Measurements from ENCODE around the gene METTL21A. TPM values are rescaled to one million over a fixed set of nuclear protein-coding genes. Genes with fewer than 3 reads are reported as not detected.

METTL21A gene
- total RNA-seq, 1 experiment from 2014 or later = 13.6 TPM

GRCh38 chr2:207606829-207607228, 18.4 kb downstream of the METTL21A start:
- intact Hi-C loops (cut with micrococcal nuclease; ENCODE audit: unreplicated experiment) = loop anchor here (5.0 kb wide), 1 partner anchor 45 kb away; no protein-coding TSS in a partner anchor
- H3K9me3 ChIP-seq (ENCODE audit: insufficient read depth, low read depth) = no peaks in the 10 kb centered on the region; the same call in 1 of the 2 replicates
- POLR2A ChIA-PET (ENCODE audit: unreplicated experiment) = no interaction called here
- no peaks in the 10 kb centered on the region for H3K79me2 ChIP-seq (ENCODE audit: low read depth)
- no peaks in the 10 kb centered on the region for H3K27me3 ChIP-seq (ENCODE audit: insufficient read depth, low read depth)
- no peak overlapping the region for H3K27ac ChIP-seq
- H3F3A ChIP-seq (ENCODE audit: insufficient read depth, low read depth) = no peaks in the 10 kb centered on the region; the same call in 1 of the 2 replicates
- H3K4me2 ChIP-seq = no peak overlapping the region
- CTCF ChIA-PET = no interaction called here
- no peak overlapping the region for H2AFZ ChIP-seq
- H3K9me2 ChIP-seq (ENCODE audit: insufficient read depth) = no peaks in the 10 kb centered on the region
- no peaks in the 10 kb centered on the region for H4K20me1 ChIP-seq (ENCODE audit: insufficient read depth)
- no peak for DNase-seq
- H3K4me1 ChIP-seq (replicated peaks; ENCODE audit: insufficient read depth) = no peaks in the 10 kb centered on the region
- TF ChIP-seq CTCF (conservative IDR thresholded peaks at IDR 0.05) (no peak), EZH2 (IDR thresholded peaks at IDR 0.05; ENCODE audit: low read depth) (no peak)
- no TSS peak for BruUV-seq (replicated peaks)
- H3K36me3 ChIP-seq (ENCODE audit: low read depth) = 0 out of 2 replicates have a peak, but pooled peaks cover 6% of the 10 kb centered on the region
- no peak overlapping the region for H3K4me3 ChIP-seq

- TF ChIP-seq EZH2 (IDR thresholded peaks at IDR 0.05; ENCODE audit: low read depth) (no peak), CTCF (conservative IDR thresholded peaks at IDR 0.05) (no peak)
- no TSS peak for BruUV-seq (replicated peaks)
- intact Hi-C loops (cut with micrococcal nuclease; ENCODE audit: unreplicated experiment) = loop anchor here (5.0 kb wide), 1 partner anchor 44 kb away; no protein-coding TSS in a partner anchor
- Histone ChIP-seq H3K4me3 (no peak overlapping the region), H3K27ac (no peak overlapping the region), H3K79me2 (ENCODE audit: low read depth) (no peaks in the 10 kb centered on the region), H3K9me3 (ENCODE audit: insufficient read depth, low read depth) (no peaks in the 10 kb centered on the region; the same call in 1 of the 2 replicates), H2AFZ (no peak overlapping the region), H3K27me3 (ENCODE audit: insufficient read depth, low read depth) (no peaks in the 10 kb centered on the region), H3K4me1 (replicated peaks; ENCODE audit: insufficient read depth) (no peaks in the 10 kb centered on the region), H3K36me3 (ENCODE audit: low read depth) (0 out of 2 replicates have a peak, but pooled peaks cover 6% of the 10 kb centered on the region), H3K4me2 (no peak overlapping the region), H4K20me1 (ENCODE audit: insufficient read depth) (no peaks in the 10 kb centered on the region), H3K9me2 (ENCODE audit: insufficient read depth) (no peaks in the 10 kb centered on the region), H3F3A (ENCODE audit: insufficient read depth, low read depth) (no peaks in the 10 kb centered on the region; the same call in 1 of the 2 replicates)
- ChIA-PET CTCF (no interaction called here), POLR2A (ENCODE audit: unreplicated experiment) (no interaction called here)
- DNase-seq = no peak
Observed at GRCh38 chr2:207606399-207606798, 18.8 kb downstream of the METTL21A start.

GRCh38 chr2:207603486-207603885, 21.7 kb downstream of the METTL21A start:
- DNase-seq = no peak
- POLR2A ChIA-PET (ENCODE audit: unreplicated experiment) = no interaction called here
- Histone ChIP-seq H4K20me1 (ENCODE audit: insufficient read depth) (no peaks in the 10 kb centered on the region), H3F3A (ENCODE audit: insufficient read depth, low read depth) (no peaks in the 10 kb centered on the region; the same call in 1 of the 2 replicates), H3K4me1 (replicated peaks; ENCODE audit: insufficient read depth) (no peaks in the 10 kb centered on the region), H3K27ac (no peak overlapping the region), H3K9me2 (ENCODE audit: insufficient read depth) (no peaks in the 10 kb centered on the region), H3K79me2 (ENCODE audit: low read depth) (no peaks in the 10 kb centered on the region), H3K27me3 (ENCODE audit: insufficient read depth, low read depth) (no peaks in the 10 kb centered on the region), H3K4me3 (no peak overlapping the region), H3K36me3 (ENCODE audit: low read depth) (0 out of 2 replicates have a peak, but pooled peaks cover 2% of the 10 kb centered on the region), H3K4me2 (no peak overlapping the region), H3K9me3 (ENCODE audit: insufficient read depth, low read depth) (no peaks in the 10 kb centered on the region), H2AFZ (no peak overlapping the region)
- CTCF ChIA-PET = no interaction called here
- TF ChIP-seq EZH2 (IDR thresholded peaks at IDR 0.05; ENCODE audit: low read depth) (no peak), CTCF (conservative IDR thresholded peaks at IDR 0.05) (no peak)
- intact Hi-C loops (cut with micrococcal nuclease; ENCODE audit: unreplicated experiment) = no loop called here
- no TSS peak for BruUV-seq (replicated peaks)

Data from PC-9 (cell line).